Right lobe of liver (tissue), 4 donors: ENCODE data around the gene C16orf86.

Experiments
- CTCF ChIP-seq, 4 donors: fragments of 200-600 bp in 3 of 4; fragments of 450-650 bp in 1 of 4; IDR thresholded peaks; one replicate each; pipeline versions ENCODE4 v1.5.1 to v1.8.0; 2016 to 2022; ENCODE audit warnings: antibody characterized with exemption in 4 of 4, mild to moderate bottlenecking in 2 of 4
- POLR2A ChIP-seq: fragments of 450-650 bp; IDR thresholded peaks from one replicate; pipeline ENCODE4 v1.6.1; 2017; ENCODE audit warnings: antibody characterized with exemption, mild to moderate bottlenecking
- donor health status: DM: no; HTN: no; CAD: no.
- donor health status: DM: no; HTN: no; CAD: no.
- donor health status: DM: no; HTN: yes; CAD: no.

DNA sequence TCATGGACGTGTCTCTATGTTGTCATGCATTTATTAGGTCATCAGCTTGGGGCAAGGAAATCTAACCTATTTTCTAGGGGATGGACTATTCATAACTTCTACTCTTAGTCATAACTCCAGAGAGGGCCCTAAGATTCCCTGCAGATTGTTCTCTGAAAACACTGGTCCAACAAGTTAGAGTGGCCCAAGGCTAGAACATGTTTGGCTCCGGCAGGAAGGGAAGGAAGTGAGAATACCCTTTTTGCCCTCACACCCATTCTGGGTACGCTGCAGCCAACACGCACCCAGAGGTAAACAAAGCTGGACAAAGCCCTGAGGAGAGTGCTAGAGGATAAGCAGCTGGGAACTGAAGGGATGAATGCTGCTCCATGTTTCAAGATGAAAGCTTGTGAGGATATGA, 9.9 kb downstream of the C16orf86 start:
- TF ChIP-seq CTCF (IDR thresholded peaks at IDR 0.05) (no peak), POLR2A (no peak)
